HCT116 (cell line): ENCODE measurements around the gene STH. TPM values are rescaled to one million over a fixed set of nuclear protein-coding genes. Genes with fewer than 3 reads are reported as not detected.

Experiments used
- ATAC-seq: fragments of 200-7000 bp; cut with Tn5 transposase; 2 replicates; pipeline ENCODE4 v1.9.1; 2020; ENCODE audit warnings: mild to moderate bottlenecking, moderate library complexity
- BruUV-seq: library from RNA; stranded (reverse); fragments of 400-500 nt; replicated peaks from 2 replicates; lab custom pipeline; 2021; lab: Mats Ljungman, UMichigan
- CTCF ChIA-PET: fragments of 300-600 bp; sonication (Branson Sonifier 250); formaldehyde crosslinking; loops from one replicate; lab custom pipeline; 2021; ENCODE audit warnings: antibody characterized with exemption; lab: Charles Lee
- POLR2A ChIA-PET: fragments of 300-600, 350-600 bp; sonication (Branson Sonifier 250); formaldehyde crosslinking; loops from one replicate; lab custom pipeline; 2021; ENCODE audit warnings: antibody characterized with exemption; lab: Charles Lee
- RAD21 ChIA-PET, 2 experiments: fragments of 300-600 bp; sonication (Branson Sonifier 250); formaldehyde crosslinking; loops; one replicate each; lab custom pipeline; 2023; ENCODE audit warnings: low total read pairs in 2 of 2; ENCODE audit not compliant: uncharacterized antibody in 2 of 2, unreplicated experiment in 2 of 2, low non-redundant PET in 1 of 2; lab: Charles Lee
- DNase-seq: peaks from one replicate; pipeline ENCODE4 v3.0.0-alpha.2; 2010; ENCODE audit warnings: low read depth, low spot score
- H2AFZ ChIP-seq: fragments of 200-600 bp; shearing (Covaris generic), sonication (generic); 2 replicates; pipeline ENCODE4 v1.6.1; 2017; ENCODE audit warnings: low read depth, mixed run types, mixed read lengths, antibody characterized with exemption, low read length; ENCODE audit not compliant: poor library complexity, severe bottlenecking
- H3K27ac ChIP-seq: 2 replicates; pipeline ENCODE4 v1.5.1; 2012; ENCODE audit warnings: low read depth, low read length
- H3K27me3 ChIP-seq: fragments of 200-600 bp; sonication (generic); 2 replicates; pipeline ENCODE4 v1.6.1; 2016; ENCODE audit warnings: mixed run types, low read length, mixed read lengths; ENCODE audit not compliant: insufficient read depth
- H3K36me3 ChIP-seq, 2 experiments: fragments of 200-500 bp in 1 of 2; fragments of 200-600 bp in 1 of 2; sonication (Bioruptor generic) in 1 of 2; sonication (generic) in 1 of 2; 2 replicates each; pipeline versions ENCODE4 v1.5.1 to v1.6.1; 2014 to 2016; ENCODE audit warnings: low read length in 2 of 2, inconsistent platforms in 1 of 2, mixed read lengths in 1 of 2, mixed run types in 1 of 2; ENCODE audit not compliant: insufficient read depth in 2 of 2, control insufficient read depth in 1 of 2
- H3K4me1 ChIP-seq, 2 experiments: fragments of 200-600 bp in 1 of 2; sonication (generic) in 1 of 2; 2 replicates each; pipeline versions ENCODE4 v1.5.1 to v1.6.1; 2012 to 2017; ENCODE audit warnings: low read length in 2 of 2, inconsistent platforms in 1 of 2, mild to moderate bottlenecking in 1 of 2, mixed read lengths in 1 of 2, mixed run types in 1 of 2, moderate library complexity in 1 of 2; ENCODE audit not compliant: insufficient read depth in 2 of 2, control insufficient read depth in 1 of 2
- H3K4me2 ChIP-seq: fragments of 200-600 bp; sonication (generic); 2 replicates; pipeline ENCODE4 v1.6.1; 2017; ENCODE audit warnings: mixed run types, low read length, mixed read lengths
- H3K4me3 ChIP-seq, 2 experiments: fragments of 200-600 bp in 1 of 2; sonication (generic) in 1 of 2; replicated peaks in 1 of 2; 2 replicates each; pipeline ENCODE4 v1.5.1; 2011 to 2016; ENCODE audit warnings: low read length in 2 of 2, control low read depth in 1 of 2, low read depth in 1 of 2, mild to moderate bottlenecking in 1 of 2, mixed read lengths in 1 of 2, mixed run types in 1 of 2
- H3K79me2 ChIP-seq: fragments of 200-600 bp; sonication (generic); 2 replicates; pipeline ENCODE4 v1.6.1; 2017; ENCODE audit warnings: mild to moderate bottlenecking, mixed run types, low read length, moderate library complexity, mixed read lengths; ENCODE audit not compliant: insufficient read depth
- H3K9ac ChIP-seq: fragments of 200-600 bp; sonication (generic); 2 replicates; pipeline ENCODE4 v1.6.1; 2016; ENCODE audit warnings: low read length, mixed read lengths
- H3K9me2 ChIP-seq: fragments of 200-600 bp; sonication (generic), shearing (Covaris generic); 2 replicates; pipeline ENCODE4 v1.6.1; 2017; ENCODE audit warnings: mixed run types, mild to moderate bottlenecking, moderate library complexity; ENCODE audit not compliant: insufficient read depth
- H3K9me3 ChIP-seq, 2 experiments: fragments of 200-500 bp in 1 of 2; fragments of 200-600 bp in 1 of 2; sonication (Bioruptor generic) in 1 of 2; sonication (generic) in 1 of 2; 2 replicates each; pipeline ENCODE4 v1.6.1; 2014 to 2017; ENCODE audit warnings: low read length in 2 of 2, mixed read lengths in 2 of 2, inconsistent platforms in 1 of 2, low read depth in 1 of 2, mild to moderate bottlenecking in 1 of 2, mixed run types in 1 of 2, moderate library complexity in 1 of 2; ENCODE audit not compliant: control insufficient read depth in 1 of 2, insufficient read depth in 1 of 2
- H4K20me1 ChIP-seq: fragments of 200-600 bp; sonication (generic), shearing (Covaris generic); 2 replicates; pipeline ENCODE4 v1.6.1; 2017; ENCODE audit warnings: mixed run types, mild to moderate bottlenecking, moderate library complexity; ENCODE audit not compliant: insufficient read depth
- ATF3 ChIP-seq: IDR thresholded peaks from 2 replicates; pipeline ENCODE4 v1.6.1; 2012
- CBX3 ChIP-seq: IDR thresholded peaks from 2 replicates; pipeline ENCODE4 v1.6.1; 2012; ENCODE audit warnings: low read depth
- EGR1 ChIP-seq: IDR thresholded peaks from 2 replicates; pipeline ENCODE4 v1.6.1; 2012; ENCODE audit warnings: low read depth
- EZH2phosphoT487 ChIP-seq: fragments of 200-600 bp; IDR thresholded peaks from 2 replicates; pipeline ENCODE4 v1.6.1; 2018; ENCODE audit warnings: antibody characterized with exemption, borderline replicate concordance
- REST ChIP-seq: IDR thresholded peaks from 2 replicates; pipeline ENCODE4 v1.6.1; 2012; ENCODE audit warnings: low read depth
- SRF ChIP-seq: IDR thresholded peaks from 2 replicates; pipeline ENCODE4 v1.6.1; 2012; ENCODE audit warnings: low read depth
- TCF7L2 ChIP-seq: IDR thresholded peaks from 2 replicates; pipeline ENCODE4 v1.7.0; 2011; ENCODE audit warnings: borderline replicate concordance, inconsistent platforms; ENCODE audit not compliant: insufficient read depth, insufficient read length; ENCODE audit errors: extremely low read depth
- intact Hi-C: fragments of 100-400 bp; cut with micrococcal nuclease; formaldehyde crosslinking; loops from 2 replicates; pipeline ENCODE4 v1.10.0; 2022
- total RNA-seq: library from RNA; stranded (reverse); gene quantifications from one replicate; pipeline ENCODE4 v1.2.1, GENCODE V29; 2021; ENCODE audit not compliant: unreplicated experiment

STH gene
- total RNA-seq, 1 experiment from 2014 or later, result not detected

- POLR2A ChIA-PET, result no interaction called here
- Histone ChIP-seq H3K27ac (no peak overlapping the region), H3K27me3 (no peaks in the 10 kb centered on the region), H3K9me2 (no peaks in the 10 kb centered on the region), H3K36me3 (no peaks in the 10 kb centered on the region), H3K4me1 (no peaks in the 10 kb centered on the region), H4K20me1 (no peaks in the 10 kb centered on the region)
- ATAC-seq, result peak; percentile 15; the same call in 1 of the 2 replicates
- intact Hi-C loops, result no loop called here
- no peak for DNase-seq
- no TSS peak for BruUV-seq
- TF ChIP-seq CBX3, result no peak
- TF ChIP-seq ATF3, result no peak
- TF ChIP-seq SRF, result no peak
- TF ChIP-seq EGR1, result no peak
- TF ChIP-seq EZH2phosphoT487, result no peak
- TF ChIP-seq, all 23 proteins: peak for 0
- no peaks in the 10 kb centered on the region for H3K9me3 ChIP-seq
- RAD21 ChIA-PET, result no interaction called here
- H3K9ac ChIP-seq, result no peak overlapping the region
- no peaks in the 10 kb centered on the region for H3K79me2 ChIP-seq
- no peak overlapping the region for H2AFZ ChIP-seq
- H3K4me3 ChIP-seq, result no peak overlapping the region
- no peak overlapping the region for H3K4me2 ChIP-seq
- CTCF ChIA-PET, result interaction anchor here (0.8 kb wide), 1 partner anchor 33 kb away, joined by 4 read pairs; no protein-coding TSS in a partner anchor
Measured at GRCh38 chr17:46011711-46012505, 12.9 kb downstream of the STH start.

GRCh38 chr17:46012506-46013079 lies 13.5 kb downstream of the STH start:
- ChIA-PET POLR2A (no interaction called here), RAD21 (no interaction called here)
- H3K4me1 ChIP-seq, result no peaks in the 10 kb centered on the region

More at GRCh38 chr17:46012506-46013079, 13.5 kb downstream of the STH start:
- H4K20me1 ChIP-seq, result no peaks in the 10 kb centered on the region
- no peak overlapping the region for H2AFZ ChIP-seq
- no peaks in the 10 kb centered on the region for H3K9me3 ChIP-seq
- H3K27me3 ChIP-seq, result no peaks in the 10 kb centered on the region
- no peak overlapping the region for H3K4me2 ChIP-seq
- intact Hi-C loops, result no loop called here
- no peak for TF ChIP-seq REST
- no peak for TF ChIP-seq TCF7L2
- no peak overlapping the region for H3K27ac ChIP-seq
- BruUV-seq, result no TSS peak
- no peaks in the 10 kb centered on the region for H3K79me2 ChIP-seq
- ATAC-seq (no peak), DNase-seq (no peak)
- no peaks in the 10 kb centered on the region for H3K36me3 ChIP-seq
- H3K9ac ChIP-seq, result no peak overlapping the region
- H3K9me2 ChIP-seq, result no peaks in the 10 kb centered on the region
- CTCF ChIA-PET, result interaction anchor here (0.8 kb wide), 1 partner anchor 32 kb away, joined by 4 read pairs; no protein-coding TSS in a partner anchor
- no peak overlapping the region for H3K4me3 ChIP-seq
